ENCODE data around the gene LARP4B. TPM values are rescaled to one million over a fixed set of nuclear protein-coding genes. Genes with fewer than 3 reads are reported as not detected.

The LARP4B gene
- total and polyA plus RNA-seq, 2 of the 13 experiments (the other 11 are each of a cell fraction or from before 2014, with no cell fraction given) = 19.5 to 30.2 TPM

GRCh38 chr10:974038-974784 lies 42.7 kb upstream of the LARP4B start (continued):
- no peak for TF ChIP-seq ZSCAN25 (CRISPR knock-in tag; IDR thresholded peaks at IDR 0.05)
- TF ChIP-seq, protein P1, sequence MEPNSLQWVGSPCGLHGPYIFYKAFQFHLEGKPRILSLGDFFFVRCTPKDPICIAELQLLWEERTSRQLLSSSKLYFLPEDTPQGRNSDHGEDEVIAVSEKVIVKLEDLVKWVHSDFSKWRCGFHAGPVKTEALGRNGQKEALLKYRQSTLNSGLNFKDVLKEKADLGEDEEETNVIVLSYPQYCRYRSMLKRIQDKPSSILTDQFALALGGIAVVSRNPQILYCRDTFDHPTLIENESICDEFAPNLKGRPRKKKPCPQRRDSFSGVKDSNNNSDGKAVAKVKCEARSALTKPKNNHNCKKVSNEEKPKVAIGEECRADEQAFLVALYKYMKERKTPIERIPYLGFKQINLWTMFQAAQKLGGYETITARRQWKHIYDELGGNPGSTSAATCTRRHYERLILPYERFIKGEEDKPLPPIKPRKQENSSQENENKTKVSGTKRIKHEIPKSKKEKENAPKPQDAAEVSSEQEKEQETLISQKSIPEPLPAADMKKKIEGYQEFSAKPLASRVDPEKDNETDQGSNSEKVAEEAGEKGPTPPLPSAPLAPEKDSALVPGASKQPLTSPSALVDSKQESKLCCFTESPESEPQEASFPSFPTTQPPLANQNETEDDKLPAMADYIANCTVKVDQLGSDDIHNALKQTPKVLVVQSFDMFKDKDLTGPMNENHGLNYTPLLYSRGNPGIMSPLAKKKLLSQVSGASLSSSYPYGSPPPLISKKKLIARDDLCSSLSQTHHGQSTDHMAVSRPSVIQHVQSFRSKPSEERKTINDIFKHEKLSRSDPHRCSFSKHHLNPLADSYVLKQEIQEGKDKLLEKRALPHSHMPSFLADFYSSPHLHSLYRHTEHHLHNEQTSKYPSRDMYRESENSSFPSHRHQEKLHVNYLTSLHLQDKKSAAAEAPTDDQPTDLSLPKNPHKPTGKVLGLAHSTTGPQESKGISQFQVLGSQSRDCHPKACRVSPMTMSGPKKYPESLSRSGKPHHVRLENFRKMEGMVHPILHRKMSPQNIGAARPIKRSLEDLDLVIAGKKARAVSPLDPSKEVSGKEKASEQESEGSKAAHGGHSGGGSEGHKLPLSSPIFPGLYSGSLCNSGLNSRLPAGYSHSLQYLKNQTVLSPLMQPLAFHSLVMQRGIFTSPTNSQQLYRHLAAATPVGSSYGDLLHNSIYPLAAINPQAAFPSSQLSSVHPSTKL (CRISPR knock-in tag; IDR thresholded peaks at IDR 0.05) = peak; percentile 92
- TF ChIP-seq KMT2A (CRISPR knock-in tag; IDR thresholded peaks at IDR 0.05) = 0 out of 2 replicates have a peak, but pooled peaks have one; percentile 61
- TF ChIP-seq NR2F1 (CRISPR knock-in tag; IDR thresholded peaks at IDR 0.05) = peak; percentile 75 to 80; a peak in 3 of 4 replicates
- TF ChIP-seq, protein P2, sequence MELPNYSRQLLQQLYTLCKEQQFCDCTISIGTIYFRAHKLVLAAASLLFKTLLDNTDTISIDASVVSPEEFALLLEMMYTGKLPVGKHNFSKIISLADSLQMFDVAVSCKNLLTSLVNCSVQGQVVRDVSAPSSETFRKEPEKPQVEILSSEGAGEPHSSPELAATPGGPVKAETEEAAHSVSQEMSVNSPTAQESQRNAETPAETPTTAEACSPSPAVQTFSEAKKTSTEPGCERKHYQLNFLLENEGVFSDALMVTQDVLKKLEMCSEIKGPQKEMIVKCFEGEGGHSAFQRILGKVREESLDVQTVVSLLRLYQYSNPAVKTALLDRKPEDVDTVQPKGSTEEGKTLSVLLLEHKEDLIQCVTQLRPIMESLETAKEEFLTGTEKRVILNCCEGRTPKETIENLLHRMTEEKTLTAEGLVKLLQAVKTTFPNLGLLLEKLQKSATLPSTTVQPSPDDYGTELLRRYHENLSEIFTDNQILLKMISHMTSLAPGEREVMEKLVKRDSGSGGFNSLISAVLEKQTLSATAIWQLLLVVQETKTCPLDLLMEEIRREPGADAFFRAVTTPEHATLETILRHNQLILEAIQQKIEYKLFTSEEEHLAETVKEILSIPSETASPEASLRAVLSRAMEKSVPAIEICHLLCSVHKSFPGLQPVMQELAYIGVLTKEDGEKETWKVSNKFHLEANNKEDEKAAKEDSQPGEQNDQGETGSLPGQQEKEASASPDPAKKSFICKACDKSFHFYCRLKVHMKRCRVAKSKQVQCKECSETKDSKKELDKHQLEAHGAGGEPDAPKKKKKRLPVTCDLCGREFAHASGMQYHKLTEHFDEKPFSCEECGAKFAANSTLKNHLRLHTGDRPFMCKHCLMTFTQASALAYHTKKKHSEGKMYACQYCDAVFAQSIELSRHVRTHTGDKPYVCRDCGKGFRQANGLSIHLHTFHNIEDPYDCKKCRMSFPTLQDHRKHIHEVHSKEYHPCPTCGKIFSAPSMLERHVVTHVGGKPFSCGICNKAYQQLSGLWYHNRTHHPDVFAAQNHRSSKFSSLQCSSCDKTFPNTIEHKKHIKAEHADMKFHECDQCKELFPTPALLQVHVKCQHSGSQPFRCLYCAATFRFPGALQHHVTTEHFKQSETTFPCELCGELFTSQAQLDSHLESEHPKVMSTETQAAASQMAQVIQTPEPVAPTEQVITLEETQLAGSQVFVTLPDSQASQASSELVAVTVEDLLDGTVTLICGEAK (IDR thresholded peaks at IDR 0.05) = no peak
- TF ChIP-seq, protein P2 (CRISPR knock-in tag; IDR thresholded peaks at IDR 0.05) = peak; percentile 72
- TF ChIP-seq CC2D1A (CRISPR knock-in tag; IDR thresholded peaks at IDR 0.05) = no peak
- TF ChIP-seq SNRNP70 (IDR thresholded peaks at IDR 0.05; ENCODE audit: low read depth, low read length) = no peak
- 0 out of 2 replicates have a peak, but pooled peaks have one; percentile 13 for TF ChIP-seq HMG20B (CRISPR knock-in tag; conservative IDR thresholded peaks at IDR 0.05)
- TF ChIP-seq, protein P3, sequence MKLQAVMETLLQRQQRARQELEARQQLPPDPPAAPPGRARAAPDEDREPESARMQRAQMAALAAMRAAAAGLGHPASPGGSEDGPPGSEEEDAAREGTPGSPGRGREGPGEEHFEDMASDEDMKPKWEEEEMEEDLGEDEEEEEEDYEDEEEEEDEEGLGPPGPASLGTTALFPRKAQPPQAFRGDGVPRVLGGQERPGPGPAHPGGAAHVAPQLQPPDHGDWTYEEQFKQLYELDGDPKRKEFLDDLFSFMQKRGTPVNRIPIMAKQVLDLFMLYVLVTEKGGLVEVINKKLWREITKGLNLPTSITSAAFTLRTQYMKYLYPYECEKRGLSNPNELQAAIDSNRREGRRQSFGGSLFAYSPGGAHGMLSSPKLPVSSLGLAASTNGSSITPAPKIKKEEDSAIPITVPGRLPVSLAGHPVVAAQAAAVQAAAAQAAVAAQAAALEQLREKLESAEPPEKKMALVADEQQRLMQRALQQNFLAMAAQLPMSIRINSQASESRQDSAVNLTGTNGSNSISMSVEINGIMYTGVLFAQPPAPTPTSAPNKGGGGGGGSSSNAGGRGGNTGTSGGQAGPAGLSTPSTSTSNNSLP (IDR thresholded peaks at IDR 0.05; ENCODE audit: low read depth, low read length) = no peak
- TF ChIP-seq, protein P4, sequence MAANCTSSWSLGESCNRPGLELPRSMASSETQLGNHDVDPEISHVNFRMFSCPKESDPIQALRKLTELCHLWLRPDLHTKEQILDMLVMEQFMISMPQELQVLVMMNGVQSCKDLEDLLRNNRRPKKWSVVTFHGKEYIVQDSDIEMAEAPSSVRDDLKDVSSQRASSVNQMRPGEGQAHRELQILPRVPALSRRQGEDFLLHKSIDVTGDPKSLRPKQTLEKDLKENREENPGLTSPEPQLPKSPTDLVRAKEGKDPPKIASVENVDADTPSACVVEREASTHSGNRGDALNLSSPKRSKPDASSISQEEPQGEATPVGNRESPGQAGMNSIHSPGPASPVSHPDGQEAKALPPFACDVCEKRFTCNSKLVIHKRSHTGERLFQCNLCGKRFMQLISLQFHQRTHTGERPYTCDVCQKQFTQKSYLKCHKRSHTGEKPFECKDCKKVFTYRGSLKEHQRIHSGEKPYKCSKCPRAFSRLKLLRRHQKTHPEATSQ (CRISPR knock-in tag; IDR thresholded peaks at IDR 0.05; ENCODE audit: borderline replicate concordance) = no peak
